Colon (tissue), 2 donors: Measurements from ENCODE around the gene LRRC75A.
"Not testable (repeated sequence)": the region's sequence is repeated elsewhere in the genome, so short reads cannot be mapped to it uniquely, and the experiment has no call there.

Experiments used
- FAIRE-seq: peaks from 2 replicates; lab custom pipeline; 2012; peaks lifted over from hg19 to GRCh38; lab: Jason Lieb, UNC
- donor health status: control.
- donor health status: control.

LRRC75A gene

DNA sequence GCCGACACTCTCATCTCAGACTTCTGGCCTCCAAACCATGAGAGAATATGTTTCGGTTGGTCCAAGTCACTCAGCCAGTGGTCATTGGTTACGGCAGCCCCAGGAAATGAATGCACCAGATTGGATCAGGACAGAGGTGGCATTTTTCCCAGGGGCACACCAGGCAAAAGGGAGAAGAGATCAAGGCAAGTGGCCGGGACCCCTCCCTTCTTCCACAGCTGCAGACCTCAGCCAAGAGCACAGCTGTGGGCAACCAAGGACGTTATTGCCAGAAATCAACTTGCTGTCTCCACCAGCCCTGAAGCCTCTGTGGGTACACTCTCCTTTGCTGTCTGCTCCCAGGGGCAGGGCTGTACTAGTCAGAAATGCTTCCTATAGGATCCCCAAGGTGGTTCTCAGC, 20.7 kb downstream of the LRRC75A start:
- FAIRE-seq = no peak

DNA sequence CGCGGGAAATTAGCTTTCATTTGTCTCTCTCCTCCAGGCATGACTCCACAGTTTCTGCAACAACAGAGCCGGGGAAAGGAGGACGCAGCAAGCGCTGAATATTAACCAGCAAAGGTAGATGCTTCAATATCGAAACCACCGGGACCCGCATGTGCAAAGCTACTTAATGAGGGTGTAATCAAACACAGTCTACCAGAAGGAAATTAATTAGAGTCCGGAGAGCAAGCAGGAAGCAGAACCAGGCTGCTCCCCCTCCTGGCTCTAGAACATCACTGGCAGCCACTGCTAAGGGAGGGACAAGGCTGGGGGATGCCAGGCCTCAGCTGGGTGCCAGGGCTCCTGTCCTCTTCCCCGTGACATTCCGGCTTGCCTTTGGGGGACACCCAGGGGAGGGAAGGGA, 21.7 kb downstream of the LRRC75A start:
- no peak for FAIRE-seq

DNA sequence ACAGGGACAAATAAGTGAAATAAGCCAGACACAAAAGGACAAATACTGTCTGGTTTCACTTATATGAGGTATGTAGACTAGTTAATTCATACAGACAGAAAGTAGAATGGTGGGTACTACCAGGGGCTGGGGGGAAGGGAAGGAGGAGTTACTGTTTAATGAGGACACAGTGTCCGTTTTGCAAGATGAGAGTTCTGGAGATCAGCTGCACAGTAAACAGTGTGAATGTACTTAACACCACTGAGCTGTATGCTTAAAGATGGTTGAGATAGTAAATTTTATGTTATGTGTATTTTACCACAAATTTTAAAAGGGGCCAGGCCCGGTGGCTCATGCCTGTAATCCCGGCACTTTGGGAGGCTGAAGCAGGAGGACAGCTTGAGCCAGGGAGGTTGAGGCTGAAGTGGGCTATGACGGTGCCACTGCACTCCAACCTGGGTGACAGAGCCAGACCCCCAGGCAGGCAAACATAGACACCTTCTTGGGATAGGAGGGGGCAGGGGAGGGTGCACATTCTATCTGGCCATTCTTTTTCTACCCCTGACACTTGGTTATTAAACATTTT, 23.5 kb downstream of the LRRC75A start:
- FAIRE-seq = no peak

DNA sequence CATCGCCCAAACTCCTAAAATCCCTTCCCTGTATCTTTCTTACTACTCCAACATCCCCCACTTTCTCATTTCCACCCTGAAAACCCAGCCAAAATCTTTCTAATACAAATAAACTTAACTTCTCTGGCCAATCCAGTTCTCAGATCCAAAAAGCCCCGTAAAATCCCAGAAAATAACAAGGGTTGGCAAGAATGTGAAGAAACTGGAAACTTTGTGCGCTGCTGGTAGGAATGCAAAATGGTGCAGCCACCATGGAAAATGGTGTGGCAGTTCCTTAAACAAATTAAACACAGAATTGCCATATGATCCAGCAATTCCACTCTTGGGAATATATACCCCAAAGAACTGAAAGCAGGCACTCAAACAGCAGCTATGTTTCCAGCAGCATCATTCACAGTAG, 24.1 kb downstream of the LRRC75A start:
- FAIRE-seq = no peak

DNA sequence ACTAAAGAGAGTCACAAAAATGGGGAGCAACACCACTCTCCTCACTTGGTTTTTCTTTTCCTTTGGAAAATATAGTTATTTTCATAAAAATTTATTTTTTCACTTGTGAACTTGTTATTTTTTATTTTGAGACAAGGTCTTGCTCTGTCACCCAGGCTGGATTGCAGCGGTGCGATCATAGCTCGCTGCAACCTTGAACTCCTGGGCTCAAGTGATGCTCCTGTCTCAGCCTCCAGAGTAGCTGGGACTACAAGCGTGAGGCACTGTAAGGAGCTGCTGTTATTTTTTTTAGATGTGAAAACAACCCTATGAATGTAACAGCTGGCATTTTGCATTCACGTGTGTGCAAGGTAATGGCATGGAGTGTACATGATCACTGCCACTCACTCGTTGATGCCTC, 24.9 kb downstream of the LRRC75A start:
- no peak for FAIRE-seq

DNA sequence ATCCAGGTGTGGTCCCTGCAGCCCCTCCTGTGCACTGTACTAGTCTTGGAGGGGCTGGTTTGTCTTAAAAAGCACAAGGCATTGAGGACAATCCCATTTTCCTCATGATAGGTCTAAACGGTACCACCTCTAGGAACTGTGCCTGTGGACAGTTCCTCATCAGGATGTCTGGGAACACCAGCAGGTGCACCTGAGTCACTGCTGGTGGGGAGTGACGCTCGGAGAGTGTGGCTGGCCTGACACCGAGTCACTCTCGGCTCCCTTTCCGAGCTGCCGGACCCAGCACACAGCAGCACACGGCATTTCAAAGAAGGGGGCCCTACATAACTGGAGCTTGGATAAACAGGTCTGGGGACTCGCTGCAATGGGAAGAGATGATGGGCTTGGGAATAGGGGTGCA, 25.6 kb downstream of the LRRC75A start:
- FAIRE-seq = no peak

DNA sequence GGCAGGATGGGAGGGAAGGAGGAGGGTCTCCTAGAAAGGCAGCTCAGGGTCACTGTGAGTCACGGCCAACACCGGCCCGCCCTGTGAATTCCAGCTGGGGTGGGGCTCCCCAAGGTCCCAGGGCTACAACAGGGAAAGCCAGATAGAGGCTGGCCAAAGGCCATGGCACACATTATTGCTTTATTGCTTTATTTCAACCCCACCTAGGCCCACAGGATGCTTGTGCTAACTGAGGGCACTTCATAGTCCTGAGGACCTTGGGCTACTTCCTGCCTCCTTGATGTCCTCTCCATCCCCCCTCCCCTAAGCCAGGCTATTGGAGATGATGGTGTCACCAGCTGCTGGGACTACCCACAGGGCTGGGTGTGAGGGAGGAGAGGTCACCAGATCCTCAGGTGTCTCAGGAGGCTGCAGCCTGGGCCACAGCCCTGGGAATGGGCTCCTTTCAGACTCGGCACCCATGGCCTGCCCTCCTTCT, 26.1 kb downstream of the LRRC75A start:
- peak; percentile 57 for FAIRE-seq

DNA sequence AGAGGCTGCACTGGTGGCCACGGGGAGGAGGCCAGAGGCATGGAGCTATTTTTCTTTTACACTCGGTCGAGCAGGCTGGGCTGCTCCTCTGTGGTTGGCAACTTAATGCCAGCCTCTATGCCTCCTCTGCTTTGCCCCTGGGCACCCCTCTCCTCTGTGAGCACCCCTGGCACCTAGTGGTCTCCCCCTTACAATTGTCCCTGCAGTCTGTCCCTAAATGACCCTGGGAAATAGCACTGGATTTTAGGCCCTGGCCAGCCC, 27.0 kb downstream of the LRRC75A start:
- FAIRE-seq = no peak

DNA sequence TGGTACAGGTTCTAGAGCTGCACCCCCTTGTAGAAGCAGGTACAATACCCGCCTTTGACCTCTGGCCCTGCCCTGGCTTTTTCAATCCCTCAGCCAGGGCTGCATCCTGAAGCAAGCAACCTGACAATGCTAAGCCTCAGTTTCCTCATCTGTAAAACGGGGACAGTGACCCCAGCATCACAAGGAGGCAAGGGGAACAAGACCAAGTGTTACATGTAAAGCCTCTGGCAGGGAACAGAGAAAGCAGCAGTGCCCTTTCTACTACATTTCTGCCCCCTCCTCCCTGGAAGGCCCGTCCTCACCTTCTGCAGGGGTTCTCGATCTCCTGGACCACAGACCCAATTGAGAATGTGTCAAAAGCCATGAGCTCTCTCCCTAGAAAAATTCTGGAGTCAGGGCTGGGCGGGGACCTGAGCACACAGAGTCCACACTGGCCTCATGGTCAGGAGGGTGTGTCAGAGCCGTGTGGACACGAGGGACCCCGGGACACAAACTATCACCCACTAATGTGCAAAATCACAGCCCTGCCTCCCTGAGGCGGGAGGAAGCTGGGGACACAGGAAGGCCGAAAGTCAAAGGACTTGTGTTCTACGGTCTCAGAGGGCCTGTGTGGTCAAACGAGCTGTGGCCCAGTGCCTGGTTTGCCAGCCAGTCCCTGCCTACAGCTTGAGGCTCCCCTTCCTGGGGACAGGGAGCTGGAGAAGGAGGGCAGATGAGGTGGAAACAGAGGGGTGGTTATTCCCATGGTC, 27.5 kb downstream of the LRRC75A start:
- no peak for FAIRE-seq

DNA sequence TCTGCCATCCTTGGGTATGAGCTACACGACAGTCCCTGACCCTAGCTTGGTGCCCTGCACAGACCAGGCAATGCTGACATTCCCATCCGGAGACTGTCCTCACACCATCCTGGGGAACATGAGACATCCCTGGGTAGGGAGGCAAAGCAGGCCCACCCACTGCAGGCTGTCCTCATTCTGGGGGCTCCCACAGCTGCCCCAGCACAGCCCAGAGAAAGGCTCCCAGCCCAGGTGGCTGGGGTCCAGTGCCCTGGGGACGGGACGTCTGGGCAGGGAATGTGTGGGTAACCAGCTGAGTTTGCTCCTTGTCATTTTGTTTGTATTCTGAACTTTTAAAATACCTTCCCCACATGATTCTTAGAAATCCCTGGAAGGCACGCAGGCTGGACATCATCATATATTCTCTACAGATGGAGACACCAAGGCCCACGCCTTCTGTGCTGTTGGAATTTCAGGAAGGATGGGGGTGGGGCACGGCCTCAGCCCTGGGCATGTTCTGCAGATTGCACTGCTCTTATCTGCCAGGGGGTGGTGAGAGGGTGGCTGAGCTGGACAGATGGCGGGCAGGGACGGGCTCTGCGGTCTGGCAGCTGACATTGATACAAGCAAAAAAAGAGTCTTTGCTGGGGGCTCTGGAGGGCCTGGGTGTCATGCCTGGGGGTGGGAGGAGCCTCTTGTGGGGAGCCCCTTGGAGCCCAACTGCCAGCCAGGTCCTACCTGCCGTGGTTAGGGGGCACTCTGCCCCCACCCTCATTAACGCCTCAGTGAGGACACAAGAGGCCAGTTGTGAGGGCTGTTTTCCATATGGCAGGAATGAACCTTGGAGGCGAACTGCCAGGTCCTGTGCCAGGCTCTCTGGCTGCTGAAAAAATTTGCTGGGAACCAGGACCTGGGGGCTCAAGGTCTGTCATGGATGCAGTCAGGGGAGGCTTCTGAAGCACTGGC, 28.4 kb downstream of the LRRC75A start:
- no peak for FAIRE-seq

DNA sequence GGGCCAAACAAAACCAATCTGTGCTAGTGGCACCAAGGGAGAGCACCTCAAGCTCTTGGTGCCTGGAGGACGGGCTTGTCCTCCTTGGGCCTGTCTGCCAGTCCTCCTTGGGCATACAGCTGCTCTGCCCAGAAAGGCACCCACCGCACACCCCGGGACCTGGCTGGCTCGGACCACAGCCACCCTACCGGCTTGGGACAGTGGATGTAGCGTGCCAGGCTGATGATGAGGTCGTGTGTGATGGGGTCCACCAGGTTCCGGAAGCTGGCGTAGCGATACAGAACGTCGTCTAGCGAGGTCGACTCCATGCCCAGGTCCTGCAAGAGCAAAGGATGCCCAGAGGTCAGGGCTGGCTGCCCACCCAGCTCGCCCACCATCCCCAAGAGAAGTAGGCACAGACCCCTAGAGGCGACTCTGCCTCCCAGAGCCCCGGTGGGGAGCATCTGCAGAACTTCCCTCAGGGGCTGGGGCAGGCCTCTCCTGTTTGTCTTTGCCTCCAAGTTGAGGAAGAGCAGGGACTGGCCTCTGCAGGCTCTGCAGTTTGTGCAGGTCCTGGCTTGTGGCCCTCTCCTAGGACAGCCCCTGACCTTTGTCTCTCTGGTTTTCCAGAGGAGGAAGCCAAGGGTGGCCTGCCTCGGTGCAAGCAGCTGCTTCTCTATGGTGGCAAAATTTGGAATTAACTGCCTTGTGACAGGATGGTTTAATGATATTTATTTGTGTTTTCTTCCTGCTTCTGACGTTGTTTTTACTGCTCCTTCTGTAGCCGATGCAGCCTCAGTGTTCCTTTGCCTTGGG, 29.7 kb downstream of the LRRC75A start:
- no peak for FAIRE-seq

DNA sequence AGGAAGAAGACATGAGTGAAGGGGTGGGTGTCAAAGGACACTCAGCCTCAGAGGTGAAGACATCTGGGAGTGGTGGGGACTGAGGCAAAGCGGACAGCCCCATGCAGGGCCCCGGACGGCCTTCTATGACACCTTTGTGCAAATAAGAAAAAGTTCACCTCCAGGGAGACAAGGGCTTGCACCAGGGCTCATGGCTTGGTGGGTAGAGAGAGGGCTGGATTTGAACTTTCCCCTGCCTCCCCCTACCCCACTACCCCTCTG, 30.5 kb downstream of the LRRC75A start:
- FAIRE-seq = no peak

DNA sequence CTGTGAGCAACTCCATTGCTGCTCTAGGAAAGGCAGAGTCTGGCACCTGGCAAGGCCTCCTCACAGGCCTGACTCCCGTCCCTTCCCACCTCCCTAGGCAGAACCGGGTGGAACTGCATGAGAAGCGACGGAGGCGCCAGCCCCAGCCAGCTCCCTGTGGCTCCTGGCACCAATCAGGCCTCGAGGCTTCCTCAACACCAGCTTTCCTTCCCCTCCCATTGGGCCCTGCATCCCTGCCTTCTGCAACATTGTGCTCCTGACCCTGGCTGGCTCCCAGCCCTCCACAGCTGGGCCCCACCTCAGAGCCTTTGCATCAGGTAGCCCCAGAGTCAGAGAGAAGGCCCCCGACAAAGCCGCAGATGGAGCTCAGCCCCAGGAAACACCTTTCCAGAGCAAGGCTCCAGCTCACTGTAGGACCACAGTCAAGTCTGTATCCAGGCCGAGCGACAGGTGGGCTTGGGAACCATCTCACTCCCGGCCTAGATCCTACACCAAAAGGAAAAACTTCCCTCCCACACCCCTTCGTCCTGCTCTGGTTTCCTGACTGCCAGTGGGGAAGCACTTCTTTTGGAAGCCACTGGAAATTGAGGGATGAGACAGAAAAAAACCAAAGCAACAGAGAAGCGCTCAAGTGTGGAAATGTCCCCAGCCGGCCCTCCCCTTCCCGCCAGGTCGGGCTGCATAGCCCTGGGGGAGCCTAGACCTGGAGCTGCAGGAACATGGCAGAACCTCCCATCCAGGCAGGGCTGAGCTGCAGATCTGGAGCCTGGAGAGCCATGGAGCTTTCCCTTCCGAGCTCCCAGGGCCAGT, 31.0 kb downstream of the LRRC75A start:
- FAIRE-seq = no peak

DNA sequence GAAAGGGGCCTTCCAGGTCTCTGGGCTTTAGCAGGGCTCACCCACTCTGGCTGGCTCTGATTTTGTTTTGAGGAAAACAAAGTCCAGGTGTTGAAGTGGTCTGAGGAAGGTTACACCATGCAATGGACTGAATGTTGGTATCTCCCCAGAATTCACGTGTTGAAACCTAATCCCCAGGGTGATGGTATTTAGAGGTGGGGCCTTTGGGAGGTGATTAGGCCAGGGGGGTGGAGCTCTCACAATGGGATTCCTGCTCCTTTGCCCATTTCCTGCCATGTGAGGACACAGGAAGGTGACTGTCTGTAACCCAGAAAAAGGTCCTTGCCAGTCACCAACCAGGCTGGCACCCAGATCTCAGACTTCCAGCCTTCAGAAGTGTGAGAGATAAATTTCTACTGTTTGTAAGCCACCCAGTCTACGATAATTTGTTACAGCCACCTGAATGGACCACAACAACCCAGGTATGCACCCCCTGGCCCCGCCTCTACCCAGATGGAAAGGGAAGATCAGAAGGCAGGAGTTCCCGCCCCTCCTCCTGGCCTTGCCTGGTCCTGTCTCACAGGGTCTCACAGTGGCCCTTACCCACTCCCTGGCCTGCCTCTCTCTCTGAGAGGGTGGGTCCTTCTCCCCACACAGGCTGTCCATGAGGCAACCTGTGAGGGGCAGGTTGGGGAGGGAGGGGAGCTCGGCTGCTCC, 32.0 kb downstream of the LRRC75A start:
- FAIRE-seq = no peak

DNA sequence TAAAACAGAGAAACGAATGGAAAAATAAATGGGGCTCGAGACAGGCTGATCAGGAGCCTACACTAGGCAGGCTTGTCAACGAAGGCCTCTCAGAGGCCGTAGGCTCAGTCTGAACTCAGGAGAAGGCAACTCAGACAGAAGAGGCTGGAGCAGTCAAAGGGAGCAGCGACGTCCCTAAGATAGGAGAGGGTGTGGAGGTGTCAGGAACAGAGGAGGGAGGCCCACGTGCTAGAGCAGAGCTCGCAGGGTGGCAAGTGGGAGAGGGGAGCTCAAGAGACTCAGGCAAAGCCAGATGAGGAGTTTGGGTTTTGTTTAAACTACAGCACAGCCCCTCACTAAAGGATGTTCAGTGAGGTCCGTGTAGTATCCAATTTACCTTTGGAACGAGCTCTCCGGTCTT, 32.7 kb downstream of the LRRC75A start:
- no peak for FAIRE-seq

DNA sequence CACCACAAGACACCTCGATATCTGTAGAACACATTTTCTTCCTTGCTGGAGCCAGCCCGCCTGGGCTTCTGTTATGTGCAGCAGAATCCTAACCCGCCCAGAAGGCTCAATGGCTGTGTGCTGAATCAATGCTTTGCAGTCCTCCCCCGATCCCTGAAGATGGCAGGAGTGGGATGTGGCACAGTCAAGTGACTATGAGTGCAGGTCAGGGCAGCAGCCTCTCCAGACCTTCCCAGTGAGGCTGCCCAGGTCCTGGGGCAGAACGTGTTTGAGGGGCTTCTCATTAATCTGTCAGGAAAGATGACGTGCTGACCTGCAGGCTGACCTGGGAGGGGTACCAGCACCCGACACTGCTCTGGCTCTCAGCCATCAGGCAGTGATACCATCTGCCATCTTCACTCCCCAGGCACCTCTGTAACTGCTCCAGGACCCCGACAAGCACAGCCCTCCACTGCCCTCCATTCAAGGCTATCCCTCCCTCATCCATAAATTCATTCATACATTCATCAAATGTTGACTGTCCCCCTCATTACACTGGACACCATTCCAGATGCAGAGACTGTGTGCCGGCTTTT, 35.2 kb downstream of the LRRC75A start:
- FAIRE-seq = no peak

DNA sequence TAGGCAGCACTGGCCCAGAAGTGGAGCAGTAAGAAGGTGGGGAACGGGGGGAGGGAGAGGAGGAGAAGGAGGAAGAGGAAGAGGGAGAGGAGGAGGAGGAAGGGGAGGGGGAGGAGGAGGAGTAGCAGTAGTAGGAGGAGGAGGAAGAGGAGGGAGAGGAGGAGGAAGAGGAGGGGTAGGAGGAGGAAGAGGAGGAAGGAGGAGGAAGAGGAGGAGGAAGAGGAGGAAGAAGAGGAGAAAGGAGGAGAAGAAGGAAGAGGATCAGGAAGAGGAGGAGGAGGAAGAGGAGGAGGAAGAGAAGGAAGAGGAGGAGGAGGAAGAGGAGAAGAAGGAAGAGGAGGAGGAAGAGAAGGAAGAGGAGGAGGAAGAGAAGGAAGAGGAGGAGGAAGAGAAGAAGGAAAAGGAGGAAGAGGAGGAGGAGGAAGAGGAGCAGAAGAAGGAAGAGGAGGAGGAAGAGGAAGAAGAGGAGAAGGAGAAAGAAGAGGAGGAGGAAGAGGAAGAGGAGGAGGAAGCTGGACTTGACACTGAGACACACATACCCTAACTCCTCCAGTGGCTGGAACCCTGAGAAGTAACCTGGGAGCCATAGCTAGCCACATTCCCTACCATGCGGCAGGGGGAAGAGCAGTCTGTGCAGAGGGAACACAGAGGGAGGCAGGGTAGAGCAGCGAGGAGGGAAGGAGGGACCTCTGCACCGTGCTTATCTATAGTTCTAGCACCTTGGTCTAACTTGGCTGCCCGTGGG, 35.8 kb downstream of the LRRC75A start:
- FAIRE-seq = no peak

DNA sequence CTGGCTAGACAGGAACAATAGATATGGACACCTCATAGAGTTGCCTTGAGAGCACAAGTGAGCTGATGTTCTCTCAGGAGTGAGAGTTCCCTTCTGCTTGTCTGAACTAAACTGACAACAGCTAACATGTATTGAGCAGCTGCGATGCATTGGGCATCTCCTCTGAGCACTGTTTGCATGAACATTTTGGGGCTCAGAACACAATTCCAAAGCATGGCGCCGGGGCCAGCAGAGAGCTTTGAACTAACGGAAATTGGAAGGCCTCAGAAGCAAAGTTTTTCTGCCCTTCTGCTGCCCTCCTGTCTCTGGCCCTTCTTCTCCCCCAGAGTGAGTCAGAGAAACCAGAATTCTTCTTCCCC, 38.5 kb downstream of the LRRC75A start:
- FAIRE-seq = no peak

DNA sequence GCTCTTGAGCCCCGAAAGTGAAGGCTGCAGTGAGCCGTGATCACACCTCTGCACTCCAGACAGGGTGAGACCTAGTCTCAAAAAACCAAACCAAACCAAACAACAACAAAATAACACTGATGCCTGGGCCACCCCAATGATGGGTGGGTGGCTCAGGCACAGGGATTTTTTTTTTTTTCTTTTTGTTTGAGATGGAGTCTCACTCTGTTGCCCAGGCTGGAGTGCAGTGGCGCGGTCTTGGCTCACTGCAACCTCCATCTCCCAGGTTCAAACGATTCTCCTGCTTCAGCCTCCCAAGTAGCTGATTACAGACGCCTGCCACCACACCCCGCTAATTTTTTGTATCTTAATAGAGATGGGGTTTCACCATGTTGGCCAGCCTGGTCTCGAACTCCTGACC, 39.7 kb downstream of the LRRC75A start:
- not testable (repeated sequence) for FAIRE-seq

DNA sequence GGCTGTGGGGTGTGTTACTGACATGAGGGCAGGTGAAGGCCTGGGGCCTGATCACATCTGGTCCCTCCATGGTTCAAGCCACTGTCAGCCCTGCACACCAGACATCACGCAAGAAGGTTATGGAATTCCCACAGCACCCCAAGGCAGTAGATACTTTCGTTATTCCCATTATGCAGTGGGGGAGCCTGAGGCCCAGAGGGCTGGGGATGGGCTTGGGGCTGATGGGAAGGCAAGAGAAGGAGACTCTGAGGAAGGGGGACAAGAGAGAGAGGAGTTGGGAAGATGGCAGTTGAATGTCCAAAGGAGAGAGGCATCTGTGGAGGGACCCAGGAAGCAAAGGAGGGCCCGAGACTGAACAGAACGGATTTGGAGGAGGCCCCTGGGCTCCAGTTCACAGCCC, 42.0 kb downstream of the LRRC75A start:
- no peak for FAIRE-seq
